Left forelimb (tissue), 1 donor: ENCODE data around the gene TSPO2.

Experiments
- DNase-seq: peaks from one replicate; pipeline ENCODE4 v3.0.0-alpha.2; 2018; ENCODE audit warnings: low spot score

TSPO2 gene

GRCh38 chr6:41051873-41052272 lies 9.6 kb downstream of the TSPO2 start:
- no peak for DNase-seq

- no peak for DNase-seq
Measured at GRCh38 chr6:41053041-41053440, 10.8 kb downstream of the TSPO2 start, which contains the start of gene APOBEC2. Gene APOBEC2, plus strand, starts transcription at chr6:41053202. Its CDS starts 146 bp downstream, at chr6:41053348.

GRCh38 chr6:41054511-41054910 lies 12.2 kb downstream of the TSPO2 start:
- no peak for DNase-seq

GRCh38 chr6:41055149-41055548 lies 12.9 kb downstream of the TSPO2 start:
- no peak for DNase-seq

- no peak for DNase-seq
Measured at GRCh38 chr6:41056768-41057490, 14.7 kb downstream of the TSPO2 start.

GRCh38 chr6:41058783-41059181 lies 16.5 kb downstream of the TSPO2 start:
- no peak for DNase-seq

- no peak for DNase-seq
Measured at GRCh38 chr6:41059556-41059955, 17.3 kb downstream of the TSPO2 start.

GRCh38 chr6:41061196-41061726 lies 19.0 kb downstream of the TSPO2 start:
- no peak for DNase-seq

- no peak for DNase-seq
Measured at GRCh38 chr6:41062056-41062455, 19.8 kb downstream of the TSPO2 start.

- no peak for DNase-seq
Measured at GRCh38 chr6:41063884-41064285, 21.6 kb downstream of the TSPO2 start.

GRCh38 chr6:41064841-41065240 lies 22.6 kb downstream of the TSPO2 start:
- DNase-seq, result no peak

- no peak for DNase-seq
Measured at GRCh38 chr6:41065550-41066026, 23.3 kb downstream of the TSPO2 start.

GRCh38 chr6:41066867-41067304 lies 24.6 kb downstream of the TSPO2 start:
- no peak for DNase-seq

GRCh38 chr6:41071501-41071922 lies 29.2 kb downstream of the TSPO2 start:
- DNase-seq, result no peak

- DNase-seq, result peak; percentile 100
Measured at GRCh38 chr6:41071923-41072835, 29.9 kb downstream of the TSPO2 start, which contains the start of gene OARD1. Gene OARD1, minus strand, starts transcription at chr6:41072356. Its CDS starts 722 bp downstream, at chr6:41071634.

- DNase-seq, result no peak
Measured at GRCh38 chr6:41072836-41073202, 30.6 kb downstream of the TSPO2 start, which contains the start of gene NFYA. Gene NFYA, plus strand, starts transcription at chr6:41072974. Its CDS starts 6,116 bp downstream, at chr6:41079090.

- peak; percentile 89 for DNase-seq
Measured at GRCh38 chr6:41073203-41073967, 31.1 kb downstream of the TSPO2 start.

GRCh38 chr6:41073968-41074691 lies 31.9 kb downstream of the TSPO2 start:
- no peak for DNase-seq

GRCh38 chr6:41074692-41075436 lies 32.6 kb downstream of the TSPO2 start:
- DNase-seq, result no peak
